Measurements from ENCODE around the gene PGAM5.
"Not testable (repeated sequence)": the region's sequence is repeated elsewhere in the genome, so short reads cannot be mapped to it uniquely, and the experiment has no call there.

The PGAM5 gene

GRCh38 chr12:132753670-132754069 lies 43.0 kb downstream of the PGAM5 start:
- DNase-seq, result not testable (repeated sequence)

- no peak for DNase-seq
Measured at GRCh38 chr12:132754160-132754932, 43.7 kb downstream of the PGAM5 start.

DNA sequence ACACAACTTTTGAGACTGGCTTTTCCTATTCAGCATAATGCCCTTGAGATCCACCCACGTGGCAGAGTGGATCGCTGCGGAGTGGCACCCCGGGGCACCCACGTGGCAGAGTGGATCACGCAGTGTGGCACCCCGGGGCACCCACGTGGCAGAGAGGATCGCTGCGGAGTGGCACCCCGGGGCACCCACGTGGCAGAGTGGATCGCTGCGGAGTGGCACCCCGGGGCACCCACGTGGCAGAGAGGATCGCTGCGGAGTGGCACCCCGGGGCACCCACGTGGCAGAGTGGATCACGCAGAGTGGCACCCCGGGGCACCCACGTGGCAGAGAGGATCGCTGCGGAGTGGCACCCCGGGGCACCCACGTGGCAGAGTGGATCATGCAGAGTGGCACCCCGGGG lies 48.2 kb downstream of the PGAM5 start:
- not testable (repeated sequence) for DNase-seq

DNA sequence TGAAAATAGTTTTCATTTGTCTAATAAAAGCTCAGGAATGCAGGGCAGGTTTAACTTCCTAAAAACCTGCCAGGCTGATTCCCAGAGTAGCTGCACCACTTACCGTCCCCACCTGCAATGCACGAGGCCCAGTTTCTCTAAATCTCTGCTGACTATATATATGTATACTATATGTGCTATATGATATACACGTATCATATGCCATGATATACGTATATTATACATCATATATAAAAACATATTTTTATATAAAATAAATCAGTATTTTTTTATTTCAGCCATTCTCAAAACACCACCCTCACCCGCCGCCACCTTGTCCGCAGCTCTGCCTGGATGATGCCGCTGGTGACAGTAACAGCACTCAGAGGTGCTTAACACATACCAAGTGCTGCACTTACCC lies 48.7 kb downstream of the PGAM5 start:
- DNase-seq, result no peak

- DNase-seq, result no peak
Measured at GRCh38 chr12:132761032-132761920, 50.6 kb downstream of the PGAM5 start, which contains the start of gene ANKLE2. Gene ANKLE2 (minus strand): TSS chr12:132761832. CDS start chr12:132761798, 34 bp downstream.

GRCh38 chr12:132761921-132762583 lies 51.4 kb downstream of the PGAM5 start:
- DNase-seq, result no peak

DNA sequence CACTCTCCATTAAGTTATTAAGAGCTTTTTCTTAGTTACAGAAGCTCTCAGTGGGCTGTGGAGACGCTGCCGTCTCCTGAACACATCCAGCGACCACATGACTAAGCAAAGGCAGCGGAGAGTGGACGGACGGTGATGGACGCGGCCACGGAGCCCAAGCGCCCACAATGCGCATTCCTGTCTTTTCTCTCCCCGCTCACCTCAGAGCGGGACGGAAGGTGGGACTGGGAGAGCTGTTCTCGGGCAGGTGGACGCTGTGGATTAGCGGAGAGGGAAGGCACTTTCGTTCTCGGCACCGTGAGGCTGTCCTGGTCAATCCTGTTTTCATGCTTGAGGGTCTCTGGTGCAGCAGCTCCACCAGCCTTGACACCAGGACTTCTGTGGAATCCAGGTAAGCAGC lies 53.6 kb downstream of the PGAM5 start:
- no peak for DNase-seq

- DNase-seq, result no peak
Measured at GRCh38 chr12:132765361-132765760, 54.7 kb downstream of the PGAM5 start.

GRCh38 chr12:132766380-132767085 lies 55.9 kb downstream of the PGAM5 start:
- DNase-seq, result no peak

DNA sequence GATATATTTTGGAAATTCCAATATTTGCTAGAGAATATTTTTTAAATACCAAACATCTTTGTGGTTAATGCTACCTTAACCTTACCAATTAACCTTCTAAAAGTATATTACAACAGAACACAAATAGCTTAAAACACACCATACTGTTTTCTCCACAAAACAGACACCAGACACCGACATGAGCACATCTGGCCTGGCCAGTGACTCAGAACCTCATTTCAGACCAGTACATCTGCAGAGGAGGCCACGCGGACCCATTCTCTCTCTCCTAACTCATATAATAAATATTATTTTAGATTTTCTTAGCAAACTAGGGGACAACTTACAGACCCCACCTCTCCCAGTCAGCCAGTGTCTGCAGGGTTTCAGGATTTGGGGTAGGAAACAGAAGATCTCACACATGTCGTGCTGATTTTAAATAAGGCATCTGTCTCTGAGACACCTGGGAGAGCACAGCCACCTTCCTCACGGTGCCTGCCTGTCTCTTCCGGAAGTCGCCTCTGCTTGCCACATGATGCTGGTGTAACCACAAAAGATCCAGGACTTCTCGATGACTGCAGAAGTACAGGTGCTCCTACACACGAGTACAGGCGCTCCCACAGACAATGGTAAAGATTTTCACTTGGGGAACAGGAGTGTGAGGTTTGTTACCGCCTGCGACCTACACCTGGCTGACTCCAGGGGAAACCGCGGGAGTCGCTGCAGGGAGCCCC lies 60.6 kb downstream of the PGAM5 start:
- no peak for DNase-seq

Data from NCI-H1048 (cell line).